Bronchial epithelial cell (primary cell): Measurements from ENCODE around the gene MCM10. TPM values are rescaled to one million over a fixed set of nuclear protein-coding genes. Genes with fewer than 3 reads are reported as not detected.

ENCODE experiments used
- DNase-seq: peaks from one replicate; pipeline ENCODE4 v3.0.0-alpha.2; 2010; ENCODE audit warnings: low read depth
- FAIRE-seq: peaks from 2 replicates; lab custom pipeline; 2011; peaks lifted over from hg19 to GRCh38; lab: Jason Lieb, UNC
- H3K27me3 ChIP-seq: 2 replicates; pipeline ENCODE4 v1.5.1; 2011; ENCODE audit warnings: low read length; ENCODE audit not compliant: control insufficient read depth, insufficient read depth
- H3K36me3 ChIP-seq: 2 replicates; pipeline ENCODE4 v1.5.1; 2011; ENCODE audit warnings: low read length; ENCODE audit not compliant: control insufficient read depth, insufficient read depth
- H3K4me3 ChIP-seq: 2 replicates; pipeline ENCODE4 v1.5.1; 2011; ENCODE audit warnings: mild to moderate bottlenecking, low read depth, low read length, control low read depth
- CTCF ChIP-seq: IDR thresholded peaks from 2 replicates; pipeline ENCODE4 v1.5.1; 2011; ENCODE audit warnings: mild to moderate bottlenecking, moderate library complexity, low read length, control low read depth, inconsistent platforms; ENCODE audit not compliant: insufficient read depth, severe bottlenecking
- total RNA-seq: library from RNA; depleted of rRNA; stranded (reverse); fragments of >200 nt; gene quantifications from 2 replicates; pipeline ENCODE4 v1.2.1, GENCODE V29; 2014

Gene MCM10
- total RNA-seq = under 0.01 and 0.38 TPM in 2 replicates

DNA sequence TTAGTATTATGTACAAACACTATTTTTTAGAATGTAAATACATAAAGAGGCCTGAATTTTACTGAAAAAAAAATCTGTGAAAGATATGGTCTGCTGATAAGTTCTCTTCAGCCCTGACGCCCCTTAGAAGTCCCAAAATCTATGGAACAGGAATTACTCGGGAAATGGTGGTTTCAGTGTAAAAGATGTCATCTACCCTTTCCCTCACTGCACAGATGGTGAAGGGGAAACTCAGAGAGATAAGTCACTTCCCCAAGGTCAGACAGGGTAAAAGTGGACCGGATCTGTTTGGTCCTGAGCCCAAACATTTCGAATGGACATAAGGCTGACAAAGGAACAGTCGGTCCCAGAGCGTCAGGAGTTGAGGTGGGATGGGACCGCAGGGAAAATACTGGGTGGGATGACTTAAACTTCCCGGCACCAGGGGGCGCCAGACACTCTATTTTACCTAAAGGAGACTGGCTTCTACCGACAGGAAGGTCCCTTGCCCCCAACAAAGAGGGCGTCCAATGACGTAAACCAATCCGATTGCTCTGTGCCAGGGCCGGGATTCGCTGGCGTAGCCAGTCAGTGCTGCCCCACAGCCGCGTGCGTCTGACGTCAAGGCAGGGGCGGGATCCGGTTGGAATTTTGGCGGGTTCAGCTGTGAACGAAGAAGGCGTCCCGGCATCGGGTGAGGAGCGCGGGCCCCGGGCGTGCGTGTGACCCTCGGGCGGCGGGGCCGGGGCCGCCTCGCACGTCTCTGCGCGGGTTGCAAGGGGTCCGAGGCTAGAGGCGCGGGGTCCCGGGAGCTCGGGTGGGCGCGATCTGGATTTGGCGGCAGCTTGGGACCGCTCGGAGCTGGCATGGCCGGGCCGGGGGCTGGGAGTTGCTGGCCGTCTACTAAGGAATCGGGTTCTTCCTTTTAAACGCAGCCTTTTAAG is at the start of gene MCM10:
Gene MCM10 (plus strand): TSS at position 625 of the 923 bp plus-strand sequence. CDS start 2,645 bp downstream, outside the sequence.
- FAIRE-seq = no peak

DNA sequence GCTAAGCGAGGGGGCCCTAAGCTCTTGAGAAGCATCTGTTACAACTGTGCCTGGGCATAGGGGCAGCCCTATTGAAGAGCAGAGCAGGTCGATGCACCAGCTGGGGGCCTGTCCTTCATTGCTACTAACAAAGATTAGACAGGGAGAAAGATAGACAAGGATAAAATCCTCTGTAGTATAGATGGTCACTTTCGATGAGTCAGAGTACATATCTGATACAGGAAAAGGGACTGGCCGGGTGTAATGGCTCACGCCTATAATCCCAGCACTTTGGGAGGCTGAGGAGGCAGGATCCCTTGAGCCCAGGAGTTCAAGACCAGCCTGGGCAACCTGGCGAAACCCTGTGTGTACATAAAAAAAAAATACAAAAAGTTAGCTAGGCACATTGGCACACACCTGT is 47.8 kb upstream of the MCM10 start:
- FAIRE-seq (no peak), DNase-seq (no peak)
- Histone ChIP-seq H3K27me3 (no peaks in the 10 kb centered on the region), H3K4me3 (no peak overlapping the region), H3K36me3 (peaks cover 31% of the 10 kb centered on the region)
- no peak for TF ChIP-seq CTCF

More for the DNA sequence above, at the start of gene MCM10:
- DNase-seq = peak; percentile 97
- peak within 1 kb of the TSS; percentile 56 for H3K4me3 ChIP-seq
- no peaks in the 10 kb centered on the region for H3K36me3 ChIP-seq
- peak; percentile 86 for TF ChIP-seq CTCF
- no peaks in the 10 kb centered on the region for H3K27me3 ChIP-seq

GRCh38 chr10:13115832-13116803 is 45.2 kb upstream of the MCM10 start:
- no peak for FAIRE-seq
- Histone ChIP-seq H3K4me3 (no peak overlapping the region), H3K36me3 (peaks cover 25% of the 10 kb centered on the region), H3K27me3 (no peaks in the 10 kb centered on the region)
- TF ChIP-seq CTCF = no peak
- no peak for DNase-seq

GRCh38 chr10:13117841-13118783 is 43.2 kb upstream of the MCM10 start:
- no peak for FAIRE-seq
- peaks cover 20% of the 10 kb centered on the region for H3K36me3 ChIP-seq

More at GRCh38 chr10:13117841-13118783, 43.2 kb upstream of the MCM10 start:
- DNase-seq = no peak
- Histone ChIP-seq H3K4me3 (no peak overlapping the region), H3K27me3 (no peaks in the 10 kb centered on the region)
- no peak for TF ChIP-seq CTCF
